ENCODE data around the gene ATOX1.
A peak's percentile ranks its signal among the peaks of the same experiment; 100 is the strongest.
"Not testable (repeated sequence)": the region's sequence is repeated elsewhere in the genome, so short reads cannot be mapped to it uniquely, and the experiment has no call there.

Gene ATOX1

DNA sequence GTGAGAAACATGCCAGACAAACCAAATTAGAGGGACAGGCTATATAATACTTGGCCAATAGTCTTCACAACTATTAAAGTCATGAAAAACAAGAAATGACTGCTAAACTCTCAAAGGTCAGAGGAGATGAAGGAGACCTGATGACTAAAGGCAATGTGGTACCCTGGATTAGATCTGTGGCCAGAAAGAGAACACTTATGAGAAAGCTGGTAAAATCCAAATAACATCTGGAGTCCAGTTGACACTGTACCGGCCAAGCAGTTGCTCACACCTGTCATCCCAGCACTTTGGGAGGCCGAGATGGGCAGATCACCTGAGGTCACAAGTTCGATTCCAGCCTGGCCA is 24.4 kb downstream of the ATOX1 start:
- DNase-seq: no peak

DNA sequence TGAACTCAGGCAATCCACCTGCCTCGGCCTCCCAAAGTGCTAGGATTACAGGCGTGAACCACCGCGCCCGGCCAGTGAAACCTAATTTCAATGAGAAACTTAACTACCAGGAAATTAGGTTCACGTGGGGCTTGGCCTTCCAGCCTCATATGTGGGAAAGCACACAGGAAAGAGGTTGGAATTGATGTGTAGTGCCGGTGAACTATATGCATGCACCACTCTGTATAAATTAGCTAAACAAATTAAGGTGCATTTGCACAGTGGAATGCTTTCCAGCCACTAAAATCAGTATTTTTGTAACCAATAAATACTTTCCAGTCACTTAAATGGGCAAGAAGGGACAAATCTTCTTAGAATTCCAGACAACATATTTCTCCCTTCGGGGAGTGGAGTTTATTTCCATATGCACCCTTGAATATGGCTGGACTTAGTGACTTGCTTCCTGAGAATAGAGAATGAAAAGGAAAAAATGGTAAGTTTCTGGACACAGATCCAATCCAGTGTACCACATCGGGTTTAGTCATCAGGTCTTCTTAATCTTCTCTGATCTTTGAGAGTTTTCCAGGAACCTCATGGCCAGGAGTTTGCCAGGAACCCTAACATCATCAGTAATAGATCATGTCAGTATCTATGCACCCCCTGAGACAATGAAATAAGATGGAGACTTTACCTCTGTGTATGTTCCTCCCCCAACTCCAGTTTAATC is 24.9 kb downstream of the ATOX1 start:
- no peak for DNase-seq

DNA sequence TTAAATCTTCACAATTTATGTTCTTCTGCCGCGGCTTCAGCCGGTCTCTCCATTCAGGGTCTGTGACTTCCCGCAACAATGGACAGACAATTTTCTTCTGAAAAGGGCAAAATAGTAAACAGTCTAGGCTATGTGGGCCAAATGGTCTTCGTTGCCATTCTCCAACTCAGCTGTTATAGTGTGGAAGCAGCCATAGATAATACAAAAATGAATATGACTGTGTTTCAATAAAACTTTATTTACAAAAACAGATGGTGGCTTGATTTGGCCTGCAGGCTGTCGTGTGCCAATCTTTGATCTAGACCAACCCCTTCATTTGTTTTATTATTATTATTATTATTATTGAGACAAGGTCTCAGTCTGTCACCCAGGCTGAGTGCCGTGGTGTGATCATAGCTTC is 28.1 kb downstream of the ATOX1 start:
- no peak for DNase-seq

DNA sequence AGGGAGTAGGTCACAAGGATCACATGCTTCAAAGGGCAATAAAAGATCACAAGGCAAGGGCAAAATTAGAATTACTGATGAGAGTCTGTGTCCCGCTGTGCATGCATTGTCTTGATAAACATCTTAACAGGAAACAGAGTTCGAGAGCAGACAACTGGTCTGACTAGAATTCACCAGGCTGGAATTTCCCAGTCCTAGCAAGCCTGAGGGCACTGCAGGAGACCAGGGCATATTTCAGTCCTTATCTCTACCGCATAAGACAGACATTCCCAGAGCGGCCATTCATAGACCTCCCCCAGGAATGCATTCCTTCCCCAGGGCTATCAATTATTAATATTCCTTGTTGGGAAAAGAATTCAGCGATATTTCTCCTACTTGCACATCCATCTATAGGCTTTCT is 28.8 kb downstream of the ATOX1 start:
- not testable (repeated sequence) for DNase-seq

DNA sequence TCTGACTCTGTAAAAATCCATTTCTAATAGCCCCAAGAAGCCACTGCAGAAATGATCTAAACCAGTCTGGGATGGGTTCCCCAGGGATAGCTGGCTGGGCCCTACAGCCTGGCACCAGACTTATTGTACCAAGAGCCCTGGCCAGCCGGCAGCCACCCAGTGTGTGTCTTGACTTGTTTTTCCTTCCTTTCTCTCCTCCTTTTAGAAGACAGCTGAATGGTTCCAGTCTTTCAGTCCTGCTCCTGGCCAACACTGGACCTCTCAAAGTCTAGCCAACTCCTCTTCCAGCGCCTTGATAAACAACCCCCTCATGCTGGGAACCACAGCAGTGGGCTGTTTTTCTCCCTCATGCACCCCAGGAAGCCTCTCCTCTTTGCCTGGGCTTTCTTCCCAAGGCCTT is 34.1 kb downstream of the ATOX1 start:
- peak in 36 of 58 donors; percentile 6 to 80 (median 38) for DNase-seq

DNA sequence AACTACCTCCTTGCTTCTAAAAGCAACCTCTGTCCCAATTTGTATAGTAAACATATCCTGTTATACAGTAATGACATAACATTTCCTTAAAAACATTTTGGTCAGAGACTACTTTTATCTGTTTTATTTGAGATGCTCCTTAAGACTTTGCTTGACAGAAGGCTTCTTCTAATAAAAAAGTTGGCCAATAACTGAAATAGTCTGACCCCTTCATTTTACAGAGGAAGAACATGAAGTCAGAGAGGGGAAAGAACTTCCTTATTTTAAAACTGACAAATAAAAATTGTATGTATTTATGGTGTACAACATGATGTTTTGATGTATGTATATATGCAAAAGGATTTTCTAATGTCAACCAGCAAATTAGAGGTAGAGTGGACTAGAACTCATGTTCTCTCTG is 35.9 kb downstream of the ATOX1 start:
- no peak for DNase-seq

DNA sequence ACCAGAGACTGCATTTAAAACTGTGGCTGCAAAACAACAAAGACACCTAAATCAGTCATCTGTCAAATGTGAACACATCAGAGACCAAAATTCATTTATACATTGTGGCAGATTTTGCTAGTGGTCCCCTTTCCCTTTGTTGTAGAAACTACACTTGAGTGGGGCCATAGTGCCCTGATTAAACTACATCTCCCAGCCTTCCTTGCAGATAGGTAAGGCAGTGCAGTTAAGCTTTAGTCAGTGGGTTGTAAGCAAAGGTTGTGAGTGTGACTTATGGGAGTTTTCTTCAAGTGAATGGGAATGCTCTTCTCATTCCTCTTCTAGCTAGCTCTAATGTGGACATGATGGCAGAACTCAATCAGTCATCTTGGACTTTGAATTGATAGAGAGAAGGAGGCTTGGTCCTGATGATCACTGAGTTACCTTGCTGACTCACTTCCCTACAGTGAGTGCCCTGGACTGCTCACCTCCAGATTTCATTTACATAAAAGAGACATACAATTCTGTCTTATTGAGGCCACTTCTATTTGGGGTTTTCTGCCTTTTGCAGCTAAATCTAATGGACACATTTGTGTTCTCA is 36.5 kb downstream of the ATOX1 start:
- DNase-seq: no peak

DNA sequence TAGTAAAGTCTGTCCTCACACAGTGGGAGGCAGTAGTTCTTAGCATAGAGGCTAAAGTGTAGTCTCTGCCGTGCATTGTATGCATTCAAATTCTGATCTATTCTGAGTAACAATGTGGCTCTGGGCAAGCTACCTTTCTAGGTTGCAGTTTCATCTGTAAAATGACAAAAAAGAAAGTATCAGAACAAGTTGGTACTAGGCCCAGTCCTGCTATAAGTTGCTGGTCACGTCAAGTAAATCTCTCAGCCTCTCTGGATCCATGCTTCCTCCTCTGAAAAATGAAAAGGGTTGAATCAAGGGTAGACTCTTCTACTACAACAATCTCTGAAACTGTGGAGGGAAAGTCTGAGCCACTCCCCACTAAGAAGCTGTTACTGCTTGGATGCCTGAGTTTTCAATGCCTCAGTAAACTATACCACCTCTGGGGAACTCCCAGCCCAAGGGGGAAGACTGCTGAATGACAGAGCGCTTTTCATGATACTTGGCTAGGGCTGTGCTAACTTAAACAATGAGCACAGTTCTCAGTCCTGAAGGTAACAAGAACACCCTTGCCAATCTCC is 37.3 kb downstream of the ATOX1 start:
- no peak for DNase-seq

DNA sequence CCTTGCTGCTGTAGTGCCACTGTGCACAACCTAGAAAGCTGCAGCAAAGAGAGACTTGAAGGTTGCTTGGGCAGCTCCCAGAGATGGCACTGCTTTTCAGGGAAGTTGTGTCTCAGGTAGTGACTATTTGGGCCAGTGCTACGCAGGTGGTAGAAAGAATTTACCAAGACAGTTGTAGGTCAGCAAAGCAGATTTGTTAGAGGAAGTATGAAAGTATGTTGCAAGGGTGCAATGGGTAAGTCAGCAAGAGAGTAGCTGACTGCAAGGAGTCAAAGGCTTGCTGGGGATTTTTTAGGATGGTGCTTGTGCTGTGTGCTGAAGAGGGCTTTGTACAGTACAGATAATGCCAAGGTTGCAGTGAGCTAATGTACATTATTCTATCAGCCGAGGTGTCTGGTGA is 38.2 kb downstream of the ATOX1 start:
- no peak for DNase-seq

DNA sequence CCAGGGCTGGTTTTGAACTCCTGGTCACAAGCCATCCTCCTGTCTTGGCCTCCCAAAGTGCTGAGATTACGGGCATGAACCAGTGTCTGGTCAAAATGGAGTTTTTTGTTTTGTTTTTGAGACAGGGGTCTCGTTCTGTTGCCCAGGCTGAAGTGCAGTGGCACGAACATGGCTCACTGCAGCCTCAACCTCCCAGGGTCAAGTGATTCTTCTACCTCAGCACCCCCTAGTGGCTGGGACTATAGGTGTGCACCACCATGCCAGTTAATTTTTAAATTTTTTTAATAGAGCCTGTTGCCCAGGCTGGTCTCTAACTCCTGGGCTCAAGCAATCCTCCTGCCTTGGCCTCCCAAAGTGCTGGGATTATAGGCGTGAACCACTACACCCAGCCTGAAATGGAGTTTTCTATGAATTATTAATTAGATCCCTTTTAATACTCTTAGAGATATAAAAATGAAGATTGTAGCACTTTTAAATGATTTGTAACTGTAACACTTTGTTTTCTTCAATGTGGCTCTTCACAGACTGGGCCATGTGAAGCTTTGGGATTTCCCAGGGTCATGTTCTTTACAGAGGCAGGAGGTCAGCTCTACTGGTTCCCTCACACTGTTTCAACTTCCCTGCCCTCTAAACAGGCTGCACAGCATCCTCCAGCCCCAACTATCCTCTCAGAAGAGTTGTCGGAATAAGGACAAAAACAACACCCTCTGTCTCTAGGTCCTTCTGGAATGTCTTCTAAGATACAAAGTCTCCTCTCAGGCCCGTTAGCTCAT is 39.0 kb downstream of the ATOX1 start:
- peak in 5 of 58 donors; percentile 6 to 12 (median 10) for DNase-seq

DNA sequence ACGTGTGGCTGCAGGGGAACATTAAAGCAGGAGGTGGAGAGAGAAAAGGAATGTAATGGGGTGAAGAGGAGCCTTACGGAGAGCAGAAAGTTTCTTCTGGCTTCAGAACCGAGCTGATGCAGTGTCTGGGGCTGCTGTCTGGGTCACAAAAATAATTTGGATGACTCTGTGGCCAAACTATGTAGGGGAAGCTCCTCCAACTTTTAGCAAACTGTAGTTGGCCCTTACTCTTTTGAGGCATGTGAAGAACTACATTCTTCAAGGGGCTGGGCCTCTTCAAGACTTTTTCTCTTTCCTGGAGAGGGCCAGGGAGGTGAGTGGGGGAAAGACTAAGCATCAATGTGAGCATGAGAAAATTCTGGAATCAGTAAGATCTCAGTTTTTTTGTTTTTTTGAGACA is 39.8 kb downstream of the ATOX1 start:
- no peak for DNase-seq

DNA sequence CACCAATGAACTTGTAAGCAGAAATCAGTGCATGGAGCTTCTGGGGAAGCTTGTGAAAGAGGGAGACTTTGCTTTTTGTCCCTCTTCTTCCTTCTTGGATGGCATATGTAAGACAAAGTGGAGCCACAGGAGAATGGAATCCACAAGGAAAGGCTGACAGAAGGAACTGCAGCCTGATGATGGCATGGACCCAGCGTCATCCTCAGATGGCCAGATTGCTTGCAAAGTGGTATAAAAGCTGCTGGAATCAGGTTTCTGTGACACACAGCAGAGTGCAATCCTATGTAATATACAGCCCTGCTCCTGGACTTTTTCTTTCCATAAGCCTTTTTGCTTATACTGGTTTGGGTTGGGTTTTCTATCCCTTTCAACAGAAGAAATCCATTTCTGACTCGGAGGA is 40.3 kb downstream of the ATOX1 start:
- peak in 3 of 58 donors; percentile 7 to 12 (median 8) for DNase-seq

DNA sequence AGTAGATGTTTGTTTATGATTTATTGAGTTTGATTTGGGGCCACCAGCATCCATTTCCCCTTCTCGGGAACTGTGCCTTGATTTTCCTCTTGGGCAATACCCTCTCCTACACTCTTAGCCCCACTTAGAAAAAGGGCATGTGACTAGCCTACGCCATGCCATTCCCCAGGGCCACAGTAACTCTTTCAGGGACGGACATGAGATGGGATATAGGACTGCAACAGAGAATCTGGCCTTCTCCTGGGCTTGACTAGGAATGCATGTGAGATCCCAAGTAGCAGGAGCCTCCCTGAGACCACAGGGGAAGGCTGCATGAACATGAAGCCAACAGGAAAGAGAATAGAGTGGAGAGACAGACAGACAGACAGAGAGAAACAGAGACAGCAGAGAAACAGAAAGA is 41.0 kb downstream of the ATOX1 start:
- DNase-seq: no peak

DNA sequence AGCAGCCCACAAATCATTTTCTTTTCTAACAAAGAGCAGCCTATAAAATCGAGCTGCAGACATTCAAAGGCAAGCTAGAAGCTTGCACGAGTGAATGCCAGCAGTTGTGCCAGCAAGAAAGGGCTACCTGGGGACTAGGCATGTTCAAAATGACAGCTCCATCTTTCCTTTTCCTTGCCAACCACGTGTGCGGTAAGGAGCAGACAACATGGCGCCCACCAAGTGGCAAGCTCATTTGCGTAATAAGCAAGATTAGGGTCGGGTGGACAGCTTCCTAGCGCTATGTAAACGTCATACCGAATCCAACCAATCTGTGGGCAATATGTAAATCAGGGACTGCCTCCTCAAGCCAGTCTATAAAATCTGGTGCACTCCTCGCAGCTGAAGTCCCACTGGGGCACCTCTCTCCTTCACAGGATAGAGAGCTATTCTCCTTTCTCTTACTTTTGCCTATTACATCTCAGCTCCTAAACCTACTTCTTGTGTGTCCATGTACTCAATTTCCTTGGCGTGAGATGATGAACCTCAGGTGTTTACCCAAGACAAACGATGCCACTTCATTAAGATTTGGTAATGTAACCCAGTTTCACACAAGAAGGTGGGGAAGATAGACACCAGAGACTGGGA is 49.2 kb downstream of the ATOX1 start:
- no peak for DNase-seq

DNA sequence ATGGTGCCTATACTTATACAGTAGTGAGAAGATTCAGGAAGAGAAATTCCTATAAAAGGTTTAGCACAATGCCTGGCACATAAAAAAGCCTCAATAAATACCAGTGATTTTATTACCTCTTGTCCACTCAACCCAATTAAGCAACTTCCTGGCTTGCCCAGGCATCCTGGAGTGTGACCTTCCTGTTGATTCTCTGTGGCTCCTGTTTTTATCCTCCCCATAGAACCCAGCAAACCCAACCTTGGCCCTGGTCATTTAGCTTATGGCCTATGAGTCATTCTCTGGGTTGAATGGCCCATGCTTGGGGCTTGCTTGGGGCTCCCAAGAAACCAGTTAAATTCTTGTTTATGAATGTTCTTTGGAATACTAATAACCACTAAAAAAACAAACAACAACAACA is 50.3 kb downstream of the ATOX1 start:
- DNase-seq: no peak

DNA sequence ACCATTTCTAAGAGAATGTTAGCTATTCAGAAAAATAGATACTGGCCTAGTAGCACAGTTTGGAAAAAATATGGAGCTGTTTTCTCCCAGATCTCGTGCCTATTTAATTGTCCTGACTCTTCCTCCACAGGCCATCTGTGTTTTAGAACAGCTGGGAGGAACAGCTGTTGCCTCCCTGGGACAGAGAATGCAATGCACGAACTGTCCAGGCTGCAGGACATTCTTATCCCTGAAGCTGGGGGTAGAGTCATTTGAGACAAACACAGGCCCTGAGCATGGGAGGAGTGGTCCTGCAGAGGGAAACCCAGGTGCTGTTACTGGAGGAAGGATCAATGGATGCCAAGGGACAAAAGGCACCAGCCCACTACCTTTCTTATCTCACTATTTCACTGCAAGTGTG is 50.9 kb downstream of the ATOX1 start:
- DNase-seq: no peak

DNA sequence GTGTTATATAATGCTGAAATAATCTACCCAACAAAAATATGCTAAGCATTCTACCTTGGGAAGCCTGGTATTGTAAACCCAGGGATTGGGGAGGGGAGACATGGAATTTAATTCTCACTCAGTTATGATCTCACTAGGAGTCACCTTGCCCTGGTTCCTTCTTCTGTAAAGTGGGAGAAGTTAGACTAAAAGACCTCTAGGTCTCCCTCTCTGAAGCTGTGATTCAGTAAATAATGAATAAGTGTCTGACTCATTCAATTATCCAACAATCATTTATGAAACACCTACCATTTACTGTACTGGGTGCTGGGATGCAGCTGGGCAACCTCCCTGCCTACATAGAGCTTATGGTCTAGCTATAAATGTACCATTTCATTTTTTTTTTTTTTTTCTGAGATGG is 51.5 kb downstream of the ATOX1 start:
- no peak for DNase-seq

DNA sequence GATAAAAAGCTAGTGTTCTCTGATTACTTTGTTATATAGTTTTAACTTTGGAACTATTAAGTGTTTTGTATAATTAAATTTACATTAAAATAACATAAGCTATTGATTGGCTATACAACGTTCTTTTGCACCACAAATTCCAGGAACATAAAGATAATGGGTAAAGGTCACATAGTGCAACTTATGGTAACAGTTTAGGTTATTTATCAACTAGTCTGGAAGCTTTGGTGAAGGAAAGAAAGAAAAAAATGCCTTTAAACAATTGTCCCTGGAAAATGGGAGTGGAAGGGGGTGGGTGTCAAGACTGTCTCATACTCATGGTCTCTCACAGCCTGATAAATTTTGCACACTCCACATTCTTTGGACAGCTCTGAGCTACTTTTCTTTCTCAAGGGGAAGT is 54.7 kb downstream of the ATOX1 start:
- no peak for DNase-seq

DNA sequence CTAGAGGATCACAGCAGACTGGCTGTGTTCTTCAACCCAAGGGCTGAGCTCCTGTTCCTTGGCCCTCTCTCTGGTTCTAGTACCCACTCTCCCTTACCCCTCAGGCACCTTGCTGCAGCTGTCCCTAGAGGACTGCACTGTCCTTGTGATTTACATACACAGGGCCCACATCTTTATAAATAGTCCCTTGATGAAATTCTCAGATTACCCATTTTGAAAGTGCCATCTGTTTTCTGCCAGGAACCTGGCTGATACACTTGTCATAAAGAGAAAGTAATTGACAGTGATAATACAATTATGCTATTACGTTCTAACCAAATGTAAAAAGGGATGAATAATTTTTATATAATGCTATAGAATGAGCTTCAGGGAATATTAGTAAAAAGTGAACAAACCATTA is 55.2 kb downstream of the ATOX1 start:
- DNase-seq: no peak

DNA sequence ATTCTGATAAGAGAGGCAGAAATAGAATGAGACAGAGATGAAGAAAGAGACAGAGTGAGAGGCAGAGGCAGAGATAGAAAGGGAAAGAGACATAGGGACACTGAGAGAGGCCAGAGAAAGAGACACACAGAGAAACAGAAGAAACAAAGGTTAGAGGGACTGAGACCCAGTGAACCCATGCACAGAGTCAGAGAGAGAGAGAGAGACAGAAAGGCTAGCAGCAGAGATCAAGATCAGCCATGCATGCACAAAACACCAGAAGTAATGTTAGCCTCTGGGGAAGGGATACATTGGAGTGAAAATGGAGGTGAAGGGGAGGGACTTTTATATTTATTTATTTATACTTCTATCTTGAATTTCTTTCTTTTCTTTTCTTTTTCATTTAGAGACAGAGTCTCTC is 57.6 kb downstream of the ATOX1 start:
- DNase-seq: no peak

DNA sequence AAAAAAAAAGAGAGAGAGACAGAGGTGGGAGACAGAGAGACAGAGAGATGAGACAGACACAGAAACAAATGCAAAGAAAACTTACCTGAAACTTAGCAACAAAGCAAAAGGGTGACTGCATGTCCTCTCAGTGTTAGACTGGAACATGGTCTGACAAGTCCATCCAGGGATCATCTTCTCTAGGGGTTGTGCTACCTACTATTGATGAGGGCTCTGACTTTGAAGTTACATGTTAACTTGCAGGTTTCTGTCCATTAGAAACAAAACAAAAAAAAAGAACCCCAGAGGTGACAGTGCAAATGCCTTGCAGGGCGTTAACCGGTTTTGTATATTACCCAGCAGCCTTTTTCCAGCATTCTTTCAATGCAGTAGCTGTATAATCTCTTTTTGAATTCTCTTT is 58.1 kb downstream of the ATOX1 start:
- DNase-seq: no peak

Data from anterior cingulate cortex (tissue), 58 donors.